GM04503 (cell line): Measurements from ENCODE around the gene PIGS.

Source experiments
- DNase-seq: peaks from one replicate; pipeline ENCODE4 v3.0.0-alpha.2; 2012; ENCODE audit warnings: low read depth

Gene PIGS

DNA sequence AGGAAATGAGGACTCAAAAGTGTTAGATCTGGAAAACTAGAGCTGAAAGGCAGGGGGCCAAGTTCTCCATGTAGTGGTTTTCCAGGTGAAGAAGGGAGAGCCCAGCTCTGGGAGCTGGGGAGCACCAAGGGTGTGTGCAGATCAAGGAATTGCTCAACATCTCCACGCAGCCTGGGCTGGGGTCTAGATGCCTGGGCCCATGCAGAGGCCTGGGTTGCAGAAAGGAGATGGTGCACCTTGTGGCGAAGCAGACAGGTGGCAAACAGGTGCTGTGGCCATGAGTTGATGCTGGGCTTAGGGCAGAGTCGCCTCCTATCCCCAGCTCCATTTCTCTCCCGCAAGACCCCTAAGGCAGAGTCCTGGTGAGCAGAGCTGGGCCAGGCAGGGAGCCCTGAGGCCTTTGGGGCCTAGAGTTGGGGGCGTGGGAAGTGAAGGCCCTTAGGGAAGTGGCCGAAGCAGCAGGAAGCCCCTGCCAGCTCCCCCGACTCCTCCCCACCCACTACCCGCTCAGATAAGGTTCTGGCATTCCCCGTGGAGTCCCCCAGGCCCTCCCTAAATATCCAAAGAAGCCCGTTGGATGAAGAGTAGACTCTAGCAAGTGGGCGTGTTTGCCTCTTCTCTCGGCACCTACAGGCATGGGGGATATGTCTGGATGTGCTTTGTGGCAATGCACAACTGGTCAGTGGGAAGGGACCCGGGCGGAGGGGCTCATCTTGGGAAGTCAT, 64.4 kb downstream of the PIGS start:
- no peak for DNase-seq

DNA sequence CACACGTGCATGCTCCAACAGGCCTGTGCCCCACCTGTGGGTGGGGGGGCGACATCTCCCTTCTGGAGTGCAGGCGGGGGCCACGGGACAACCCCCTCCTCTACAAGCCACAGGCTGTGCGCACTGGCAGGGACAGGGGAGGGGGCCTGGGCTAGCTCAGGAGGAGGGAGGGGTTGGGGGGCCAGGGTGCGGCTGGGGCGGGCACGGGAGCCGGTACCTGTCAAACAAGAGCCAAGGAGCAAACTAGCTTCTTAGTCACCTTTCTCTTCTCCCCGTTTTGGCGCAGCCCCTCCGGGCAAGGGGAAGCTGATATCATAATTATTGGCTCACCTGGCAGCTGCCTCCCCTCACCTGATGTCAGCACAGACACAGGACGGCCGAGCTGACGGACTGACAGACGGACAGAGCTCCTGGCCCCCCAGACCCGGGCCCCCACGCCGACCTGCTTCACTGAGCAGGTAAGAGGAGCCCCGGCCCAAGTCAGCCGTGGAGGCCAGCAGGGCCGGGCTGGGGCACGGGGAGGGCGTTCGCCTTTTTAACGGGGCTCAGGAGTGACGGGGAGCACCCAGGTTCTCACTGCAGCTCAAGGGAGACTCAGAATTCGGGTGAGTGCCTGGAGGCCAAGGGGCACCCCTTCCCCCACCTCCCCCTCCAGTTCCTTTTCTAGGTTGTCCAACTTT, 65.2 kb downstream of the PIGS start, which contains the start of gene FOXN1:
TSS of gene FOXN1 (plus strand) at position 363 of the 680 bp plus-strand sequence. CDS start 17,622 bp downstream, outside the sequence.
- no peak for DNase-seq

DNA sequence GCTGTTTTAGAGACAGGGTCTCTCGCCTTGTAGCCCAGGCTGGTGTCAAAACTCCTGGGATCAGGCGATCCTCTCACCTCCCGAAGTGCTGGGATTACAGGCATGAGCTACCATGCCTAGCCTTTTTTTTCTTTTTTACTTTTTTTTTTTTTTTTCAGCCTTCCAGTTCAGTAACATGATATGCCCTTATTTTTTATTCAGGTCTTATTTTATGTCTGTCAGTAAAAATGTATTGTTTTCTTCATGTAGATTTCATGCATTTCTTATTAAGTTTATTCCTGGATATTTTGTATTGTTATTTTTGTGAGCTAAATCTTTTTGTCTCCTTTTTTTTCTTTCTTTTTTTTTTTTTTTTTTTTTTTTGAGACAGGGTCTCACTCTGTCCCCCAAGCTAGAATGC, 67.9 kb downstream of the PIGS start:
- no peak for DNase-seq
